ENCODE measurements around the gene CZIB. TPM values are rescaled to one million over a fixed set of nuclear protein-coding genes. Genes with fewer than 3 reads are reported as not detected.

Gene CZIB
- total RNA-seq, 4 donors from 2014 or later = 53.9 to 69.4 (median 65.2) TPM

DNA sequence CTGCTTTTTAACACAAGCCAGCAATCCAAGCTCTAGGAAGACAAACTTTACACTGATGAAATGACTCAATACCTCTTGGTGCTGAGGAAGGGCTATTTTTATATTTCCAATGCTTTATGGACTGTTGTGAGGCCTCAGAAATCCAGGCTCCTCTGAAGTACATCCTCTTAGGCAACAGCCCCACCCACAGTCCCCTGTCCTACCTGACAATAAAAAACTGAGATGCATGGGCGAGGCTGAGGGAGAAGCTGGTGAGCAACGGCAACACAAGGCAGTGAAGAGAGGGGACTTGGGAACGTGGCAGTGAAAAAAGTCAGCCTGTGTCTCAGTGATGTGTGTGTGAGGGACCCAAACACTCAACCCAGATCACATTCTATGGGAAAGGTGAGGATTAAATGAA lies 33.9 kb downstream of the CZIB start:
- TF ChIP-seq, protein P1, sequence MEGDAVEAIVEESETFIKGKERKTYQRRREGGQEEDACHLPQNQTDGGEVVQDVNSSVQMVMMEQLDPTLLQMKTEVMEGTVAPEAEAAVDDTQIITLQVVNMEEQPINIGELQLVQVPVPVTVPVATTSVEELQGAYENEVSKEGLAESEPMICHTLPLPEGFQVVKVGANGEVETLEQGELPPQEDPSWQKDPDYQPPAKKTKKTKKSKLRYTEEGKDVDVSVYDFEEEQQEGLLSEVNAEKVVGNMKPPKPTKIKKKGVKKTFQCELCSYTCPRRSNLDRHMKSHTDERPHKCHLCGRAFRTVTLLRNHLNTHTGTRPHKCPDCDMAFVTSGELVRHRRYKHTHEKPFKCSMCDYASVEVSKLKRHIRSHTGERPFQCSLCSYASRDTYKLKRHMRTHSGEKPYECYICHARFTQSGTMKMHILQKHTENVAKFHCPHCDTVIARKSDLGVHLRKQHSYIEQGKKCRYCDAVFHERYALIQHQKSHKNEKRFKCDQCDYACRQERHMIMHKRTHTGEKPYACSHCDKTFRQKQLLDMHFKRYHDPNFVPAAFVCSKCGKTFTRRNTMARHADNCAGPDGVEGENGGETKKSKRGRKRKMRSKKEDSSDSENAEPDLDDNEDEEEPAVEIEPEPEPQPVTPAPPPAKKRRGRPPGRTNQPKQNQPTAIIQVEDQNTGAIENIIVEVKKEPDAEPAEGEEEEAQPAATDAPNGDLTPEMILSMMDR (IDR thresholded peaks at IDR 0.05; ENCODE audit: low read depth) = no peak

DNA sequence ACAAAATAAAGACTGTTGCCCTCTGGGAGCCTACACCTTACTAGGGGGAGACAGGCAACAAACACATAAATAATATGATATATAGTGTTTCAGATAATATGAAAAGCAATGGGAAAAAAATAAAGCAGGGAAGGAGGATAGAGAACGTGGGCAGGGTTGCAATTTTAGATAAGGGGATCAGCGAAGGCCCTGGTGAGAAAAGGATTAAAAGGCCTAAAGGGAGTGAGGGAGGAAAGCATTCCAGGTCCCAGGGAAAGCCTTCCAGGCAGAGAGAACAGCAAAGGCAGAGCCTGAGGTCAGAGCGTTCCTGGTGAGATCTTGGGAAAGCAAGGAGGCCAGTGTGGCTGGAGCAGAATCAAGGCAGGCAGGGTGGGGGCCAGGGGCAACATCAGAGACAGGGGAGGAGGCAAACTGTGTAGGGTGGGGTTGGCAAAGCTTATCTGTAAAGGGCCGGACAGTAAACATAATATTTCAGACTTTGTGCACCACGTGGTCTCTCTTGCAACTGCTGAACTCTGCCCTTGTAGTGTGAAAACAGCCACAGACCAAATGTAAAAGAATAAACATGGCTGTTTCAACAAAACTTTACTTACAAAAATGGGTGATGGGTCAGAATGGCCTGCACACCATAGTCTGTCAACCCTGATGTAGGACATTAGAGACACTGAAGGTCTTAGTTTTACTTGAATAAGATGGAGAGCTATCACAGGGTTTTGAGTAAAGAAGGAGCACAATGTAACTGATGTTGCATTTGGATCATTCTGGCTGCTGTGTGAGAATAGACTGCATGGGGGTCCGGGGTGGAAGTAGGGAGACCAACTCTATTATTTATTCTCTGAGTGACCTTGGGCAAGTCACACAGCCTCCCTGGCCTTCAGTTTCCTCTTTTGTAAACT lies 37.1 kb downstream of the CZIB start:
- TF ChIP-seq, protein P1 (IDR thresholded peaks at IDR 0.05; ENCODE audit: low read depth) = no peak

DNA sequence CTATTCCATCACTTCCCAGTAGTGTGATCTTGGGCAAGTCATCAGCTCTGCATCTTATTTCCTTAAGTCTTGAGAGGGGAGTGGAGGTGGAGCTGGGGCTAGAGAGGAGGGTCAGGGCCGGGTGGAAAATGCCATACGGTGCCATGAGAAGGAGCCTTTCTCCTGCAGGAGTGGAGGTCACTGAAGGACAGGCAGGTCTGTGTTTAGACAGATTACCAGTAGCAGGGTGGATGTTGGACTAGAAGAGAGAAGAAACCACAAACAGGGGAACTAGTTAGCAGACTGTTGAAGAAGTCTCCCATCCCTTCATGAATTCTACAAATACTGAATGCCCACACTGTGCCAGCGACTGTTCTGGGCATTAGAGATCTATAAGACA lies 37.7 kb downstream of the CZIB start:
- TF ChIP-seq, protein P1 (IDR thresholded peaks at IDR 0.05; ENCODE audit: low read depth) = no peak

DNA sequence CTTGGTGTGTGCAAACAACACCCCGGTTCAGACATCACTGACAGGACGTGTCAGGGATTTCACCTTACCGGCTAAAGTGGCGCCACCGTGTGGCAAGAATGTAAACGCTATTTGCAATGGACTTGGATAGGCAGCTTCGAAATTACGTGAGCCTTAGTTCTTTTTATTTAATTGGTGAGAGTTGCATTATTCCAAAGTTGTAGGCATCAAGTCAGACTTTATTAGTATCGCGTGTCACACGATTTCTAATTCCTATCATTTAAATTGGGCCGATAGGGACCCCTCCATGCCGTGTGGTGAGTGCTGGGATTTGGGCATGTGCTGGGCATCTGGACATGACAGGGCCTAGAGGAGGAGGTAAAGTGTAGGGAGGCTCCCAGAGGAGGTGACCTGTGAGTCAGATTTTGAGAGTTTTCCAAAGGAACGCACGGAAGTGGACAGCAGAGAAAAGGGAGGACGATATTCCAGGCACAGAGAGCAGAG lies 38.3 kb downstream of the CZIB start:
- TF ChIP-seq, protein P1 (IDR thresholded peaks at IDR 0.05; ENCODE audit: low read depth) = no peak

DNA sequence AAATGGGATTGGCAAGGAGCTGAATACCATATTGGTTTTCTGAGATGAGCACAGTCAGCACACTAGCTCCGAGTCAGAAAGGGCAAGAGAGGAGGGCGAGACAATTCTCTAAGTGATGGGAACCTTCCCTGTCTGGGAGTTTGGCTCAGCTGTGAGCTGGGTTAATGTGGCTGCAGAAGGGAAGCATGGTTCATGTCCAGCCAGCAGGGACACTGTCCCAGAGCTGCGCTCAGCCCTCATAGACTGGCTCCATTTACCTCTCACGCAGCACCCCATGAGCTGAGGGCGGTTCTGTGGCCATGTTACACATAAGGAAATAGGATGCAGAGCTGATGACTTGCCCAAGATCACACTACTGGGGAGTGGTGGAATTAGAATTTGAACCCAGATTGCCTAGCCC lies 39.5 kb downstream of the CZIB start:
- TF ChIP-seq, protein P1 (IDR thresholded peaks at IDR 0.05; ENCODE audit: low read depth) = no peak

DNA sequence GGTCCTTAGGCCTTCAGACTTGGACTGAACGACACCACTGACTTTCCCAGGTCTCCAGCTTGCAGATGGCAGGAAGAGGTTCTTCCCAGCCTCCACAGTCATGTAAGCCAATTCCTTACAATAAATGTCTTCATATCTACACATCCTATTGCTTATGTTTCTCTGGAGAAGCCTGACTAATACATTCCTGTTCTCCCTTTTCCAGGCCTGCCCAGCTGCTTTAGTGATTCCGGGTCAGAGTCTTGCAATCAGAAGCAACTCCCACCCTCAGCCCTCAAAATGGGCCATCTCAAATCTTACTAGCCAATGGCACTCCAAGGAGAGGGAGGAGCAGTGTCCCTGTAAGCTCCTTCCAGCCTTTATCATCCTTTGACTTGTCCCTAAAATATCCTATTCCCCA lies 40.2 kb downstream of the CZIB start:
- TF ChIP-seq, protein P1 (IDR thresholded peaks at IDR 0.05; ENCODE audit: low read depth) = no peak

DNA sequence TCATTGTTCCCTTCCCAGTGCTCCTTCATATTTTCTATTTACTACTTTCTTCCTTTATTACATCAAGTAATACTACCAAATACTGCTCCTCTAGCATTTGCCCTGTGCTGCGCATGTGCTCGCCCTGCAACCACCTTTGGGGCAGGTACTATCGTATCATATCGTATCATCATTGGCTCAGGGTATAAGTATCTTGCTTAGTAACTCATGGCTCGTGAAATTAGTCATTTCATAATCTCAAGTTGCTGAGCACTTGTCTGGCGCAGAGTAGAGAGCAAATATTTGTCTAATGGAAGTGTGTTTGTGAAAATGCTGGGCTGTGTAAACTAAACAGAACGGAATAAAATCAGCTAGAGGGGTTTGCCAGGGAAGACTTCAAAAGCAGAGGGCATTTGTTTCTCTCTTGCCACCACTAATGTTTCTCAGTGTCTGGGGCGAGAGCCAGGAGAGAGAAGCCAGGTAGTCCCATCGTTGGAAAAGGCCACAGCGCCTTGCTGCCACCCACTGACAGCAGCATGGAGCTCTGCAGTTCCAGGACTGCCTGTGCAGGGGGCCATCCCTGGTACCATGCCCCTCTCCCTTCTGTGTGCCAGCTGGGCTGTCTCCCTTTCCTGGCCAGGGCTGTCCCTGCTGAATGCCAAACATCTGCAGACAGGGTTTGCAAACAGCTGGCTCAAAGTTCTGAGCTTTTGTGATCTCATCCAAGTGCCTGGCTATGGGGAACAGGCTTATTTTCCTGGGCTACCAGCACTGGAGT lies 43.8 kb downstream of the CZIB start:
- TF ChIP-seq, protein P1 (IDR thresholded peaks at IDR 0.05; ENCODE audit: low read depth) = no peak

All from subcutaneous adipose tissue (tissue), 4 donors.